Lower lobe of right lung (tissue), 2 donors: ENCODE measurements around the gene TMEM115. TPM values are rescaled to one million over a fixed set of nuclear protein-coding genes. Genes with fewer than 3 reads are reported as not detected.

Experiments used
- ATAC-seq, 2 donors: fragments of 200-7000 bp; cut with Tn5 transposase; one replicate each; pipeline ENCODE4 v1.9.1; 2020 to 2022; ENCODE audit warnings: mild to moderate bottlenecking in 2 of 2, moderate library complexity in 2 of 2
- DNase-seq: peaks from one replicate; pipeline ENCODE4 v3.0.0-alpha.2; 2020
- H3K27ac ChIP-seq: fragments of 200-600 bp; one replicate; pipeline ENCODE4 v1.8.0; 2022
- H3K27me3 ChIP-seq: fragments of 200-600 bp; one replicate; pipeline ENCODE4 v1.8.0; 2022; ENCODE audit warnings: low read depth
- H3K36me3 ChIP-seq: fragments of 200-600 bp; one replicate; pipeline ENCODE4 v1.8.0; 2022; ENCODE audit warnings: mild to moderate bottlenecking
- H3K4me1 ChIP-seq: fragments of 200-600 bp; one replicate; pipeline ENCODE4 v1.8.0; 2022
- H3K4me3 ChIP-seq: fragments of 200-600 bp; one replicate; pipeline ENCODE4 v1.8.0; 2022; ENCODE audit warnings: mild to moderate bottlenecking
- H3K9me3 ChIP-seq: fragments of 200-600 bp; one replicate; pipeline ENCODE4 v1.8.0; 2022
- CTCF ChIP-seq: fragments of 200-600 bp; IDR thresholded peaks from one replicate; pipeline ENCODE4 v1.8.0; 2022; ENCODE audit warnings: antibody characterized with exemption, mild to moderate bottlenecking
- intact Hi-C: fragments of 100-400 bp; cut with DNase I; formaldehyde crosslinking; loops from one replicate; pipeline ENCODE4 v1.11.0; 2022
- total RNA-seq: library from RNA; stranded (reverse); fragmentation: NEBNext Ultra II Directional; extraction: Animal tissue kit (Norgen Biotek cat#: 25700); gene quantifications from one replicate; pipeline ENCODE4 v1.2.1, GENCODE V29; 2021
- donor health status: DM: no; HTN: yes; CAD: no; lungs with severe emphysema.

The TMEM115 gene
- total RNA-seq, 1 donor from 2014 or later = 37.5 TPM

GRCh38 chr3:50350527-50351322 is 8.6 kb downstream of the TMEM115 start, which contains the start of the genes CYB561D2 and NPRL2:
CYB561D2 (plus strand) TSS chr3:50350862; CDS start chr3:50351434, 572 bp downstream.
NPRL2 (minus strand) TSS chr3:50350775; CDS start chr3:50350652, 123 bp downstream.
- Histone ChIP-seq H3K36me3 (peaks cover 47% of the 10 kb centered on the region), H3K9me3 (no peaks in the 10 kb centered on the region), H3K27me3 (no peaks in the 10 kb centered on the region), H3K4me1 (peaks cover 54% of the 10 kb centered on the region), H3K27ac (peak within 1 kb of the TSS; percentile 96), H3K4me3 (peak within 1 kb of the TSS; percentile 76)
- TF ChIP-seq CTCF = no peak
- ATAC-seq = peak; percentile 96 to 97
- DNase-seq = peak; percentile 98
- intact Hi-C loops = no loop called here

DNA sequence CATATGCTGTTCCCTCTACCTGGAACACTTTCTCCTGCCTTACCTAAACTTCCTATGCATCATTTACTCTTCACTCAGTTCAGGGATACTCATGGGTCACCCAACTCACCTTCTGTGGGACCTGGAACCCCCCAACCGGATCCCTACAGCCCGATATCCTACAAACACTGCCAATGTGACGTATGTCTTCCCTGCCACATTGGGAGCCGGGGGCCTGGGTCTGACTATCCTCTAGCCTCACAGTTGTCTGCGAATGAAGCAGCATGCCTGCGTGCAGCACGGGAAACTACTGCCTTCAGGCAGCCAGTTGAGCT is 9.2 kb downstream of the TMEM115 start:
- TF ChIP-seq CTCF = no peak
- H3K36me3 ChIP-seq = peaks cover 41% of the 10 kb centered on the region
- H3K4me3 ChIP-seq = peak overlapping the region; percentile 76
- ATAC-seq (no peak), DNase-seq (no peak)
- intact Hi-C loops = no loop called here
- no peaks in the 10 kb centered on the region for H3K9me3 ChIP-seq
- H3K4me1 ChIP-seq = peaks cover 54% of the 10 kb centered on the region
- peak overlapping the region; percentile 96 for H3K27ac ChIP-seq
- no peaks in the 10 kb centered on the region for H3K27me3 ChIP-seq

DNA sequence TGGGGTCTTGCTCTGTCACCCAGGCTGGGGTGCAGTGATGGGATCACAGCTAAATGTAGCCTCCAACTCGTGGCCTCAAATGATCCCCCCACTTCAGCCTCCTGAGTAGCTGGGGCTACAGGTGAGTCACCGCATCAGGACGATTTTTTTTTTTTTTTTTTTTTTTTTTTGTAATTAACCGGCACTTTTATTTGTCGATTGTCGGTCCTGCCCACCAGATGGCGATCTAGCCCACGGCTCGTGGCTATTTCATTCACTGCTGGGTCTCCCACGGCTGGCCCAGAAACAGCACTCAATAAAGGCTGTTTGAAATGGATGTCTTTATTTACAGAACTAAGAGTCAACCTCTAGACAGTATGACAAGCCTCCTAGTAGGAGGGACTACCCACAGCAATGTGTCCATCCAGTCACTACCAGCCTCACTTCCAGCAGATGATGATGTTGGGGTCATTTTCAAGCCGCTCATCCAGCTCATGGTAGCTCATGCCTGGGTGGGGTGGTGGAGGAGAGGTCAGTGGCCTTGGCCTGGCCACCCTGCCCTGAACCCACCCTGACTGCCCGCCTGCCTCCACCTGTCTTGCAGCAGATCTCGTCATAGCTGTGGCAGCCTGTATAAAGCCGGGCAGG is 12.0 kb downstream of the TMEM115 start:
- no peak overlapping the region for H3K4me3 ChIP-seq
- no peaks in the 10 kb centered on the region for H3K27me3 ChIP-seq
- H3K36me3 ChIP-seq = peaks cover 16% of the 10 kb centered on the region
- DNase-seq (peak; percentile 78), ATAC-seq (peak; percentile 2 to 4)
- intact Hi-C loops = no loop called here
- H3K4me1 ChIP-seq = peaks cover 52% of the 10 kb centered on the region
- no peak overlapping the region for H3K27ac ChIP-seq
- H3K9me3 ChIP-seq = no peaks in the 10 kb centered on the region
- TF ChIP-seq CTCF = peak; percentile 57

DNA sequence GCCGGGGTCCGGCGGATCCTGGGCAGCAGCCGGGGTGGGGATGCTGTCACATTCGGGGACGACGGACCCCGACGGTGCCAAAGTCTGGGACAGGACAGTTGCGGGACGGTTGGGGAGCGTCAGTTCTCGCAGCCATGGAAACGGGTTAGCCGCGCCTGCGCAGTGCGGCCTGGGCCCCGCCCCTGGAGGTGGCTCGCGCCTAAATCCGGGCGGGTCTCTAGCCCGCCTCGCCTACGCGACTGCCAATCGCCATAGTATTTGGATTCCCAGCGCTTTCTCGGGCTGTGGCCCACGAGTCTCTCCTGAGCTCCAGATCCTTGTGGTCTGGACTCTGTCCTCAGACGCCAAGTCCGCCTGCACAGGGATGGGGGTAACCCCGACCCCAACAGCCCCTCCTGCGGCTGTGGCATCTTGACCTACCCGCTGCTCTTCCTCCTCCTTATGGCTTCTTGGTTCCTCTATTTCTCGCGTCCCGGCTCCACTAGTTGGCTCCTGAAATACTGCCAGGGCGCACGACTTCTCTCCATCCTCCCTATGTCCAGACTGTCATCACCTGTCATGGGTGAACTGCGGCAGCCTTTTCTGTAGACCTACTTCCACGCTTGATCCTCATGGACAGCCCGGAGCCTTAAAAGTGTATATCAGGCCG is 13.6 kb downstream of the TMEM115 start, which contains the start of gene ZMYND10:
Gene ZMYND10, minus strand, starts transcription at position 147 of the 649 bp plus-strand sequence. CDS start 153 bp downstream, outside the sequence.
- Histone ChIP-seq H3K36me3 (peaks cover 16% of the 10 kb centered on the region), H3K27me3 (no peaks in the 10 kb centered on the region), H3K27ac (peak within 1 kb of the TSS; percentile 59), H3K4me3 (peak within 1 kb of the TSS; percentile 49), H3K4me1 (peaks cover 51% of the 10 kb centered on the region), H3K9me3 (no peaks in the 10 kb centered on the region)
- intact Hi-C loops = no loop called here
- DNase-seq (peak; percentile 84), ATAC-seq (peak; percentile 41 to 55)
- TF ChIP-seq CTCF = no peak

DNA sequence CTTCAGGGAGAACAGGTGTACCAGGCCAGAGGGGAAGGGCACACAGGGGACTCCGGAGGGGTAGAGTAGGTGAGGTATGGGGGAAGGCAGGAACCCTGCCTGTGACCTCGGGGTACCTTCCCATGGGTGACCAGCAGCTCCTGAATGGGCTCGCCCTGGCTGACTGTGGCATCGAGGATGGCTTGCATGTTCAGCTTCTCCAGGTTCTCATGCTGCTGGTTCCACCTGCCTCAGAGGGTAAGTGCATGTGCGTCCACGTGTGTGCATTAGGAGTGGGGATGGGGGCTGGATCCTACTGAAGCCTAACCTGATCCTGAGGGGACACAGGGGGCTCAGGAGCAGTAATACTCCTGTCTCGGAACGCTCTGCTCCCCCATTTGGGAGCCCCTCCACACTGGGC is 14.3 kb downstream of the TMEM115 start:
- intact Hi-C loops = no loop called here
- DNase-seq (no peak), ATAC-seq (no peak)
- Histone ChIP-seq H3K27ac (no peak overlapping the region), H3K36me3 (peaks cover 16% of the 10 kb centered on the region), H3K4me3 (peak overlapping the region; percentile 49), H3K4me1 (peaks cover 53% of the 10 kb centered on the region), H3K27me3 (no peaks in the 10 kb centered on the region), H3K9me3 (no peaks in the 10 kb centered on the region)
- TF ChIP-seq CTCF = no peak
